OCI-LY7 (cell line): ENCODE results near the gene GPR146. TPM values are rescaled to one million over a fixed set of nuclear protein-coding genes. Genes with fewer than 3 reads are reported as not detected.
"Not testable (repeated sequence)": the region's sequence is repeated elsewhere in the genome, so short reads cannot be mapped to it uniquely, and the experiment has no call there.

Source experiments
- BruUV-seq: library from RNA; stranded (reverse); fragments of 400-500 nt; replicated peaks from 2 replicates; lab custom pipeline; 2021; lab: Mats Ljungman, UMichigan
- CTCF ChIA-PET: fragments of 300-600 bp; sonication (Branson Sonifier 250); formaldehyde crosslinking; loops from one replicate; lab custom pipeline; 2022; ENCODE audit warnings: antibody characterized with exemption; ENCODE audit not compliant: unreplicated experiment; lab: Charles Lee
- POLR2A ChIA-PET: fragments of 300-600 bp; sonication (Branson Sonifier 250); formaldehyde crosslinking; loops from one replicate; lab custom pipeline; 2022; ENCODE audit warnings: antibody characterized with exemption; lab: Charles Lee
- DNase-seq: peaks from one replicate; pipeline ENCODE4 v3.0.0-alpha.2; 2015; ENCODE audit warnings: low spot score
- H2AFZ ChIP-seq: fragments of 200-600 bp; sonication (generic), shearing (Covaris generic); 2 replicates; pipeline ENCODE4 v1.6.1; 2014; ENCODE audit warnings: mild to moderate bottlenecking, antibody characterized with exemption, low read length, moderate library complexity
- H3K27ac ChIP-seq: fragments of 200-600 bp; sonication (generic); 2 replicates; pipeline ENCODE4 v1.5.1; 2014; ENCODE audit warnings: mixed run types, low read depth, mild to moderate bottlenecking, moderate library complexity, low read length, inconsistent platforms; ENCODE audit not compliant: poor library complexity, severe bottlenecking
- H3K36me3 ChIP-seq: fragments of 200-600 bp; sonication (generic); 2 replicates; pipeline ENCODE4 v1.6.1; 2014; ENCODE audit warnings: mild to moderate bottlenecking, antibody characterized with exemption, low read length, moderate library complexity, mixed read lengths; ENCODE audit not compliant: insufficient read depth
- H3K4me1 ChIP-seq: fragments of 200-600 bp; sonication (generic); 2 replicates; pipeline ENCODE4 v1.5.1; 2014; ENCODE audit warnings: mild to moderate bottlenecking, low read length; ENCODE audit not compliant: insufficient read depth, poor library complexity, severe bottlenecking
- H3K4me2 ChIP-seq: fragments of 200-600 bp; sonication (generic); 2 replicates; pipeline ENCODE4 v1.6.1; 2014; ENCODE audit warnings: mild to moderate bottlenecking, low read length
- H3K4me3 ChIP-seq: fragments of 200-600 bp; sonication (generic); 2 replicates; pipeline ENCODE4 v1.5.1; 2014; ENCODE audit warnings: mild to moderate bottlenecking, low read depth, low read length; ENCODE audit not compliant: poor library complexity, severe bottlenecking
- H3K79me2 ChIP-seq: fragments of 200-600 bp; sonication (generic); 2 replicates; pipeline ENCODE4 v1.6.1; 2016; ENCODE audit warnings: low read depth, mild to moderate bottlenecking, low read length, moderate library complexity, mixed read lengths; ENCODE audit not compliant: insufficient read depth
- H3K9me2 ChIP-seq: fragments of 200-600 bp; sonication (generic); 2 replicates; pipeline ENCODE4 v1.6.1; 2016; ENCODE audit warnings: mild to moderate bottlenecking, low read length, mixed read lengths; ENCODE audit not compliant: insufficient read depth
- H3K9me3 ChIP-seq: fragments of 200-600 bp; sonication (generic); 2 replicates; pipeline ENCODE4 v1.6.1; 2014; ENCODE audit warnings: mild to moderate bottlenecking, mixed run types, low read length, mixed read lengths
- H4K20me1 ChIP-seq: fragments of 200-600 bp; sonication (generic); 2 replicates; pipeline ENCODE4 v1.6.1; 2014; ENCODE audit warnings: mild to moderate bottlenecking, antibody characterized with exemption, low read length, moderate library complexity, mixed read lengths; ENCODE audit not compliant: insufficient read depth
- CTCF ChIP-seq: fragments of 200-600 bp; sonication (generic); conservative IDR thresholded peaks from 2 replicates; pipeline ENCODE4 v1.5.1; 2014; ENCODE audit warnings: mild to moderate bottlenecking, antibody characterized with exemption, low read length, moderate library complexity, mixed read lengths
- EZH2phosphoT487 ChIP-seq: fragments of 200-600 bp; sonication (generic); IDR thresholded peaks from 2 replicates; pipeline ENCODE4 v1.6.1; 2018; ENCODE audit warnings: low read depth, borderline replicate concordance, mild to moderate bottlenecking, mixed run types, antibody characterized with exemption, low read length, moderate library complexity, mixed read lengths
- intact Hi-C: fragments of 100-400 bp; cut with micrococcal nuclease; formaldehyde crosslinking; loops from one replicate; pipeline ENCODE4 v1.10.0; 2022; ENCODE audit not compliant: unreplicated experiment
- total RNA-seq, 2 experiments: library from RNA; depleted of rRNA in 1 of 2; stranded (reverse); fragments of >200 nt in 1 of 2; shearing (Covaris generic) in 1 of 2; gene quantifications; 2 replicates each; pipeline ENCODE4 v1.2.3, GENCODE V29; 2014 to 2022

Gene GPR146
- total RNA-seq, 2 experiments from 2014 or later = 0.95 to 3.3 TPM

GRCh38 chr7:1073142-1073977 is 29.0 kb downstream of the GPR146 start:
- BruUV-seq = no TSS peak
- H3K4me2 ChIP-seq = no peak overlapping the region
- H3K9me3 ChIP-seq = no peaks in the 10 kb centered on the region
- TF ChIP-seq EZH2phosphoT487 (no peak), CTCF (no peak)
- intact Hi-C loops = loop anchor here (5.0 kb wide), 1 partner anchor 79 kb away; no protein-coding TSS in a partner anchor
- H4K20me1 ChIP-seq = no peaks in the 10 kb centered on the region
- no peak overlapping the region for H3K27ac ChIP-seq
- CTCF ChIA-PET = no interaction called here
- no peak for DNase-seq
- H3K36me3 ChIP-seq = no peaks in the 10 kb centered on the region
- no peak overlapping the region for H3K4me3 ChIP-seq
- no peak overlapping the region for H2AFZ ChIP-seq
- peaks cover 19% of the 10 kb centered on the region for H3K4me1 ChIP-seq
- no peaks in the 10 kb centered on the region for H3K9me2 ChIP-seq
- H3K79me2 ChIP-seq = no peaks in the 10 kb centered on the region
- POLR2A ChIA-PET = no interaction called here

- H3K9me2 ChIP-seq, H2AFZ ChIP-seq, H3K9me3 ChIP-seq, BruUV-seq, H3K27ac ChIP-seq, H3K79me2 ChIP-seq, H3K4me3 ChIP-seq, POLR2A ChIA-PET, H3K4me2 ChIP-seq, H4K20me1 ChIP-seq, DNase-seq, H3K36me3 ChIP-seq, CTCF ChIA-PET: not testable (repeated sequence)
- intact Hi-C loops = loop anchor here (5.0 kb wide), 1 partner anchor 78 kb away; no protein-coding TSS in a partner anchor
- peaks cover 19% of the 10 kb centered on the region for H3K4me1 ChIP-seq
Observed at GRCh38 chr7:1074018-1074417, 29.7 kb downstream of the GPR146 start.

- ChIA-PET CTCF (interaction anchor here (1.4 kb wide), 1 partner anchor 103 kb away, joined by 3 read pairs; no protein-coding TSS in a partner anchor), POLR2A (interaction anchor here (0.7 kb wide), 2 partner anchors 99 to 375 kb away, joined by 3 to 4 read pairs; no protein-coding TSS in a partner anchor)
- no peak for TF ChIP-seq CTCF
- no peak for TF ChIP-seq EZH2phosphoT487
- no peak overlapping the region for H3K4me2 ChIP-seq
- no peaks in the 10 kb centered on the region for H3K79me2 ChIP-seq
- H3K27ac ChIP-seq = no peak overlapping the region
- no peaks in the 10 kb centered on the region for H3K9me3 ChIP-seq
- no peak overlapping the region for H2AFZ ChIP-seq
- H3K4me3 ChIP-seq = no peak overlapping the region
- no peak for DNase-seq
- H3K36me3 ChIP-seq = no peaks in the 10 kb centered on the region
- H3K9me2 ChIP-seq = no peaks in the 10 kb centered on the region
- no peaks in the 10 kb centered on the region; the same call in 1 of the 2 replicates for H4K20me1 ChIP-seq
- intact Hi-C loops = loop anchor here (5.0 kb wide), 1 partner anchor 77 kb away; no protein-coding TSS in a partner anchor
- no TSS peak for BruUV-seq
- peaks cover 19% of the 10 kb centered on the region for H3K4me1 ChIP-seq
Observed at GRCh38 chr7:1074593-1075431, 30.5 kb downstream of the GPR146 start.
